ENCODE measurements around the gene LRRFIP1. TPM values are rescaled to one million over a fixed set of nuclear protein-coding genes. Genes with fewer than 3 reads are reported as not detected.

LRRFIP1 gene
- total RNA-seq, 1 experiment from 2014 or later = 38.1 TPM

- in situ Hi-C loops (cut with HindIII; ENCODE audit: low pct_unique_long_range_greater_than_20kb, low sequenced_read_pairs) = no loop called here
- no peak for DNase-seq (ENCODE audit: low read depth, low spot score)
Measured at GRCh38 chr2:237691029-237691907, 63.9 kb downstream of the LRRFIP1 start.

- in situ Hi-C loops (cut with HindIII; ENCODE audit: low pct_unique_long_range_greater_than_20kb, low sequenced_read_pairs) = no loop called here
- peak; percentile 86 for DNase-seq (ENCODE audit: low read depth, low spot score)
Measured at GRCh38 chr2:237691908-237692600, 64.7 kb downstream of the LRRFIP1 start.

DNA sequence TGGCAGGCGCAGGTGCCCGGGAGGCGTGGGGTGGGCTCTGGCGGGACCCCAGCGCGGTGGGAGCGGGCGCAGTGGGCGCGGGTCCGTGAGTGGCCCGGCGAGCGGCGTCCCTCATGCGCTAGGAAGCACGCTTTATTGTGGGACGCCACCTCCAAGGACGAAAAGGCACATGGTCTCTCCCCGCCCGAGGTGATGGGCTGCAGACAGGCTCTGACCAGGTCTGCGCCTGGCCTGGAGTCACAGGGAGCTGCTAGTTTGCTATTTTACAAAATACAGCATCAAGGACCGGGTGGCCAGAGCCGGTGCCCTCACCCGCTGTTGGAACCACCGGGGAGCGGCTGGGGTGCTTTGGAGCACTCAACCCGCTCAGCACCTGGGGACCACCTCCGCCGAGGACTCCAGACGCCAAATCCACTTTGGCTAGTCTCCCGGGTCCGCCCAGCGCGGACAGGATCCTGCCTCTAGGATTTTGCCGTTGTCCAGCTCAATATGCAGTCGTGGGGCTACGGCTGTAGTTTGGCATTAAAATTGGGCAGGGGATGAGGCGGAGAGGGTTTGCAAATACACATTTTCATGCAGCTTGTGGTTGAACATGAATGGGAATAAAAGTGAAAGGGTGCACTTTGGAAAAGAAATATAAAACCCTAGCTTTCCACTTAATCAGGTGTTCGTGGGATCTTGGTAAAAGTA, 65.4 kb downstream of the LRRFIP1 start:
- in situ Hi-C loops (cut with HindIII; ENCODE audit: low pct_unique_long_range_greater_than_20kb, low sequenced_read_pairs) = no loop called here

DNA sequence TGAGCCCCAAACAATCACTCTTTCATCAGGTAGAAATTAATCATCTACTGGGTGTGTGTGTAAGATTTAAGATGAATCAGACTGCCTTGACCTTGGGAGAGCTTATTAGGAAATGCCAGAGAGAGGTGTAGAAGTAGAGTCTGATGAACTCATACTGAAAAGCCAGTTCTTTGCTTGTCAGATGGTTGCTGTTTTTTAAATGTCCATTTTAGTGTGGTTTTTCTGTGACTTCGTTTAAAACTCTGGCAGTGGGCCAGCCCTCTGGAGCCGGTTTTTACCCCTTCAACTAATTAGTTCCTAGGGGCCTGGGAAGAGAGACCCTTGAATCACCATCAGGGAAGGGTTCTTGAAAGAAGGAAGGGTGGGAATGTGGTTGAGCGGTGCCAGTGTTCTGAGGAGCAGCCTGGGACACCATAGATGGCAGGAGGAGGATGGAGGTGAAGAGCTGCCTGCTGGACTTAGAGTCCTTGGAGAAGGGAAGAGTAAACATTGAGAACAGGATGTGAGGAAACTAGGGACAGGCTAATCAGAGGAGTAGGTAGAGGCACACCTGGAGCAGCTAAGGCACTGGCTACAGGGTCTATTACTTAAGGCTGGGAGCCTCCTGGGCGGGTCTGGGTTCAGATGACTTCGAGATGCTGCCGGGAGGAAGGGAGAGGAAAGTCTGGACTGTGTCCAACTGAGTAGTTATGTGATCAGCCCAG, 66.1 kb downstream of the LRRFIP1 start:
- peak; percentile 12 for DNase-seq (ENCODE audit: low read depth, low spot score)

More for the DNA sequence above, 65.4 kb downstream of the LRRFIP1 start:
- DNase-seq (ENCODE audit: low read depth, low spot score) = peak; percentile 17

GRCh38 chr2:237694415-237695194, 67.2 kb downstream of the LRRFIP1 start:
- DNase-seq (ENCODE audit: low read depth, low spot score) = no peak
- in situ Hi-C loops (cut with HindIII; ENCODE audit: low pct_unique_long_range_greater_than_20kb, low sequenced_read_pairs) = no loop called here

More for the DNA sequence above, 66.1 kb downstream of the LRRFIP1 start:
- in situ Hi-C loops (cut with HindIII; ENCODE audit: low pct_unique_long_range_greater_than_20kb, low sequenced_read_pairs) = no loop called here

GRCh38 chr2:237695201-237695780, 67.9 kb downstream of the LRRFIP1 start:
- peak; percentile 54 for DNase-seq (ENCODE audit: low read depth, low spot score)
- in situ Hi-C loops (cut with HindIII; ENCODE audit: low pct_unique_long_range_greater_than_20kb, low sequenced_read_pairs) = no loop called here

DNA sequence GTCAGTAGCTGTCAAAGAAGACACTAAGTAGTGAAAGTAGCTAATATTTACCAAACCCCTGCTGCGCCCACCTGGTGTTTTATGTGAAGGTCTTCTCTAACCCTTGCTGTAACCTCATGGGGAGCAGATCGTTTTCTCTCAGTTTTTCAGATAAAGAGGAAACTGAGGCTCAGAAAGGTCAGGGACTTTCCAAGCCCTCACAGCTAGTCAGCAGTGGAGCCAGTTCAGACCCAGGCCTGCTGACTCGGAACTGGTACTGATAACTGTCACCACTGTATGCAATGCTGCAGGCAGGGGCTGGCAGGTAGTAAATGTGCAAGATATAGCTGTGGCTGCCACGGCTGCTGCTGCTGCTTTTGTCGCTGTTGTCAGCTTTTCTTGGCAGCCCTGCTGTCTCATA, 69.1 kb downstream of the LRRFIP1 start:
- no peak for DNase-seq (ENCODE audit: low read depth, low spot score)
- in situ Hi-C loops (cut with HindIII; ENCODE audit: low pct_unique_long_range_greater_than_20kb, low sequenced_read_pairs) = no loop called here

DNA sequence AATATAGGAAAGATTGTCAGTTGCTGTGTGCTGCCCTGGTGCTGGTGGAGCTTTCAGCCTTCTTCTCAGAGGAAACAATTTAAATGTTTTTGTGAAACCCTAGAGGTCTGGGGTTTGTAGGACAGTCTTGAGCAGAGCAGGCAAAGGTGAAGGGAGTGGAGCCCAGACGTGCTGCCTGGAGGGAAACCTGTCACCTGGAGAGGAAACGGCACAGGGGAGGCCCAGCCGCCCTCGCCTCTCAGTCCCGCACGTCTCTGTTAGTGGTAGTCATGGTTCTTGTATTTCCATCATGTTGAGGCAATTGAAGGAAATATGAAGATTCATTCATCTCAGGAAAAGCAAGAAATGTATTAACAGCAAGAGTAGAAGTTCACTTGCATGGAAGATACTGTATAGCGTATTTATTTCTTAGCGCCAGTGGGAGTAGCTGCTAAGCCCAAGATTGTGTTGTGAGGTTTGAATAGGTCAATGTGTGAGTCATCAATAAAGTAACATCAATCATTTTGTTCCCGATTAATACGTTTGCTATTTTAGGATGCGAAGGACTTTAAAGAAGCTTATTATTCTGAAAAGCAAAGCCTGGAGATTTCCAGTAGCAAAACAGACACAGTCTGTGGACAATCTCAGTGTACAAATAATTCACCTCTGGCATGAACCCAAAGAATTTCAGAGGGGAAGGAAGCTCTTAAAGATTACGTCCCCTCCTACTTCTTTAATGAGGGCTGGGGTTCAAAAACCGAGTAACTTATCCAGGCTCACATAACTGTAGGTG, 70.4 kb downstream of the LRRFIP1 start:
- DNase-seq (ENCODE audit: low read depth, low spot score) = no peak

GRCh38 chr2:237698358-237698694, 70.9 kb downstream of the LRRFIP1 start:
- no peak for DNase-seq (ENCODE audit: low read depth, low spot score)
- in situ Hi-C loops (cut with HindIII; ENCODE audit: low pct_unique_long_range_greater_than_20kb, low sequenced_read_pairs) = no loop called here

More for the DNA sequence above, 70.4 kb downstream of the LRRFIP1 start:
- in situ Hi-C loops (cut with HindIII; ENCODE audit: low pct_unique_long_range_greater_than_20kb, low sequenced_read_pairs) = no loop called here

GRCh38 chr2:237699870-237700511, 72.6 kb downstream of the LRRFIP1 start:
- in situ Hi-C loops (cut with HindIII; ENCODE audit: low pct_unique_long_range_greater_than_20kb, low sequenced_read_pairs) = no loop called here
- no peak for DNase-seq (ENCODE audit: low read depth, low spot score)

DNA sequence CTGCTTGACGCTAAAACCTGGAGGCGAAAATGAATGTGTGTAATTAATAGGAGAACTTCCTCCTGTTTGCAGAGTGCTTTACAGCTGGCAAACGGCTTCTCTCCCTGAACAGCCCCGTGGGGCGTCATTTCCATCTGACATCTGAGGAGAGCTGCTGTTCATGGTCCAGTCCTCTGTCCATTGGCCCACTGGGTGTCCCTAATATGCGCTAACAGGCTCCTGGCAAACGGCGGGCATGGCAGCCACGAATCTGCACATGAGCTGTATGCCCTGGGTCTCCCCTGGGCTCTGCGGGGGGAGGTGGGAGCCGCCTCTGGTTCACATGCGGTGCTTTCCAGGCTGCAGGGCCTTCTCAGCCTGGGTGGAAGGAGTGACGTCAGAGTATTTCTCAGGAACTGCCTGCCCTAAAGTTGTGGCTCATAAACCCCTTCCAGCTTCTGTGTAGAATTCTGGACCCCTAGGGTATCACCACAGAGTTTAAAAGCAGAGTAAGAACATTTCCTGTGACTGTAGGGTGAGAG, 73.2 kb downstream of the LRRFIP1 start:
- in situ Hi-C loops (cut with HindIII; ENCODE audit: low pct_unique_long_range_greater_than_20kb, low sequenced_read_pairs) = no loop called here
- DNase-seq (ENCODE audit: low read depth, low spot score) = peak; percentile 78

- no peak for DNase-seq (ENCODE audit: low read depth, low spot score)
- in situ Hi-C loops (cut with HindIII; ENCODE audit: low pct_unique_long_range_greater_than_20kb, low sequenced_read_pairs) = no loop called here
Measured at GRCh38 chr2:237701033-237701858, 73.9 kb downstream of the LRRFIP1 start.

DNA sequence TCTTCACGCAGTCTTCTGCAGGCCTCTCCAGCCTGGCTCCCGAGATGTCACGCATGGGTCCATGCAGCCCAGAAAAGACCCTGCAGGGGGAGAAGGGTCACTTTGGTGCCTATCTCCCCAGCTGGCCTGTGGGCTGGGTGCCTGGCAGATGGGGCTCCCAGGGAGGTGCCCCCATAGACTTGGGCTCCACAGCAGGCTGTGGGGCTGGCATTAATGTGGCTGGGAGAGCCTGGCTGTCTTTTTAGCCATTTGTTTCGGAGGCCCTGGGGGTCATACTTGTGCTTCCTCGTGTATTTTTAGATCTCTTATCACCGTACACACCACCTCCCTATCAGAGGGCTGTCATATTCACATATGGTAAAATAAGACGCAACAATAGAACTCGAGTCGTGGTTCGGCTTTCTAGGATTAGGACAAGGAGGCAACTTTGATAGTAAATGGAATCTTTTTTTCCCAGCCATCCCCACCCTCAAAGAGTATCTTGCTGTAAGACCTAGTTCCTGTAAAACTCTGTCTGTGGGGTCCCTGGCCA, 74.5 kb downstream of the LRRFIP1 start:
- DNase-seq (ENCODE audit: low read depth, low spot score) = no peak
- in situ Hi-C loops (cut with HindIII; ENCODE audit: low pct_unique_long_range_greater_than_20kb, low sequenced_read_pairs) = no loop called here

All from SK-MEL-5 (cell line).